OCI-LY3 (cell line): ENCODE results near the gene OBP2B.

Experiments
- EZH2phosphoT487 ChIP-seq: fragments of 200-600 bp; shearing (Covaris generic); IDR thresholded peaks from 2 replicates; pipeline ENCODE4 v1.6.1; 2018; ENCODE audit warnings: antibody characterized with exemption, mixed run types, low read depth
- TF ChIP-seq, protein P1 (sequence below): fragments of 200-600, 300-600 bp; sonication (generic); IDR thresholded peaks from 2 replicates; pipeline ENCODE4 v1.5.1; 2014; ENCODE audit warnings: antibody characterized with exemption, low read length, low read depth

- TF ChIP-seq, protein P1, sequence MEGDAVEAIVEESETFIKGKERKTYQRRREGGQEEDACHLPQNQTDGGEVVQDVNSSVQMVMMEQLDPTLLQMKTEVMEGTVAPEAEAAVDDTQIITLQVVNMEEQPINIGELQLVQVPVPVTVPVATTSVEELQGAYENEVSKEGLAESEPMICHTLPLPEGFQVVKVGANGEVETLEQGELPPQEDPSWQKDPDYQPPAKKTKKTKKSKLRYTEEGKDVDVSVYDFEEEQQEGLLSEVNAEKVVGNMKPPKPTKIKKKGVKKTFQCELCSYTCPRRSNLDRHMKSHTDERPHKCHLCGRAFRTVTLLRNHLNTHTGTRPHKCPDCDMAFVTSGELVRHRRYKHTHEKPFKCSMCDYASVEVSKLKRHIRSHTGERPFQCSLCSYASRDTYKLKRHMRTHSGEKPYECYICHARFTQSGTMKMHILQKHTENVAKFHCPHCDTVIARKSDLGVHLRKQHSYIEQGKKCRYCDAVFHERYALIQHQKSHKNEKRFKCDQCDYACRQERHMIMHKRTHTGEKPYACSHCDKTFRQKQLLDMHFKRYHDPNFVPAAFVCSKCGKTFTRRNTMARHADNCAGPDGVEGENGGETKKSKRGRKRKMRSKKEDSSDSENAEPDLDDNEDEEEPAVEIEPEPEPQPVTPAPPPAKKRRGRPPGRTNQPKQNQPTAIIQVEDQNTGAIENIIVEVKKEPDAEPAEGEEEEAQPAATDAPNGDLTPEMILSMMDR: no peak
- TF ChIP-seq EZH2phosphoT487: no peak
These were observed 4.6 kb downstream of the OBP2B start for GRCh38 chr9:133204335-133204992.
